Testis (tissue), 2 donors: Measurements from ENCODE around the gene TINAGL1.

ENCODE experiments used
- CTCF ChIP-seq, 3 experiments: fragments of 450-650 bp in 2 of 3; fragments of 200-600 bp in 1 of 3; sonication (generic) in 1 of 3; IDR thresholded peaks; one replicate each; pipeline ENCODE4 v1.5.1; 2016 to 2019; ENCODE audit warnings: antibody characterized with exemption in 3 of 3, mild to moderate bottlenecking in 2 of 3, moderate library complexity in 1 of 3
- POLR2A ChIP-seq: fragments of 450-650 bp; IDR thresholded peaks from one replicate; pipeline ENCODE4 v1.6.1; 2017; ENCODE audit warnings: antibody characterized with exemption, mild to moderate bottlenecking, moderate library complexity

- no peak for TF ChIP-seq CTCF (IDR thresholded peaks at IDR 0.05)
- no peak for TF ChIP-seq POLR2A
Measured at GRCh38 chr1:31567956-31568570, 8.3 kb upstream of the TINAGL1 start.
